SK-N-SH (cell line): ENCODE results near the gene TPP2.

Experiments used
- CTCF ChIP-seq: fragments of 200-600 bp; sonication (generic); IDR thresholded peaks from 2 replicates; pipeline ENCODE4 v1.6.1; 2017; ENCODE audit warnings: antibody characterized with exemption, mild to moderate bottlenecking, moderate library complexity
- ELF1 ChIP-seq: IDR thresholded peaks from 2 replicates; pipeline ENCODE4 v1.4.0; 2012
- EZH2phosphoT487 ChIP-seq: fragments of 200-600 bp; sonication (generic); IDR thresholded peaks from 2 replicates; pipeline ENCODE4 v1.6.1; 2017; ENCODE audit warnings: low read depth, mixed run types, mild to moderate bottlenecking, antibody characterized with exemption, moderate library complexity, borderline replicate concordance
- FOXJ3 ChIP-seq: sonication (generic); formaldehyde crosslinking; IDR thresholded peaks from 2 replicates; pipeline ENCODE4 v1.5.1; 2020; ENCODE audit warnings: mild to moderate bottlenecking, missing genetic modification reagents
- GABPA ChIP-seq: IDR thresholded peaks from 2 replicates; pipeline ENCODE4 v1.4.0; 2012; ENCODE audit warnings: low read depth, mild to moderate bottlenecking
- GATA2 ChIP-seq: sonication (generic); formaldehyde crosslinking; IDR thresholded peaks from 2 replicates; pipeline ENCODE4 v1.5.0; 2020; ENCODE audit warnings: mild to moderate bottlenecking, missing genetic modification reagents
- MAX ChIP-seq: IDR thresholded peaks from 2 replicates; pipeline ENCODE4 v1.4.0; 2012; ENCODE audit warnings: low read depth
- POLR2AphosphoS5 ChIP-seq: IDR thresholded peaks from 2 replicates; pipeline ENCODE4 v1.6.1; 2012; ENCODE audit warnings: low read depth, low read length
- RCOR1 ChIP-seq: fragments of 150-350 bp; IDR thresholded peaks from 2 replicates; pipeline ENCODE4 v1.6.1; 2017; ENCODE audit warnings: antibody characterized with exemption, low read length
- SMC3 ChIP-seq: IDR thresholded peaks from 2 replicates; pipeline ENCODE4 v1.6.1; 2012; ENCODE audit warnings: low read depth, low read length, improper control_type of control experiment
- TAF1 ChIP-seq: IDR thresholded peaks from 2 replicates; pipeline ENCODE4 v1.6.1; 2012; ENCODE audit warnings: low read depth, mild to moderate bottlenecking, low read length, moderate library complexity, borderline replicate concordance
- TCF12 ChIP-seq: IDR thresholded peaks from 2 replicates; pipeline ENCODE4 v1.4.0; 2012

GRCh38 chr13:102645701-102646100 lies 48.9 kb downstream of the TPP2 start:
- TF ChIP-seq RCOR1 (no peak), ELF1 (no peak), FOXJ3 (CRISPR knock-in tag) (no peak), CTCF (no peak), POLR2AphosphoS5 (no peak), TAF1 (no peak), GABPA (no peak), GATA2 (CRISPR knock-in tag) (no peak), SMC3 (no peak), TCF12 (no peak), MAX (no peak), EZH2phosphoT487 (no peak)
